GM21367 (cell line): ENCODE results near the gene LRRC8D.
"Not testable (repeated sequence)": the region's sequence is repeated elsewhere in the genome, so short reads cannot be mapped to it uniquely, and the experiment has no call there.

Experiments used
- ATAC-seq: cut with Tn5 transposase; IDR thresholded peaks from one replicate; pipeline ENCODE4 v1.9.1; 2021; ENCODE audit not compliant: unreplicated experiment

Gene LRRC8D

DNA sequence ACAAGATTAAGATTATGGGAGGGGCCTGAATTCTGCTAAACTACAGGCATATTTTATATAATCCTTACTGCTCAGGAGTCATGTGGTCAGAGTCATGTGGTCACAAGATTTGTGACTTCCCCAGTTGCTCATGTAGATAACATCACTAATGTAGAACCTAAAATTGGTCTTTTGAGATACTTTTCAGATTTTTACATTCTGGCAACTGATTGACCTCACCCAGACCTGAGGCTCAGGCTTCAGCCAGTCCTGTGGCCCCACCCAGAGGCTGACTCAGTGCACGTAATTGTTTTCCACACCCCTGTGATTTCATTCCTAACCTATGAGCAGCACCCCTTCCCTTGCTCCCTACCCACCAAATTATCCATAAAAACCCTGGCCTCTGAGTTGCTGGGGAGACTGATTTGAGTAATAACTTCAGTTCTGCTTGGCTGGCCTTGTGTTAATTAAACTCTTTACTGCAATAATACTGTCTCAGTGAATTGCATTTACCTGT is 132.3 kb downstream of the LRRC8D start:
- no peak for ATAC-seq

DNA sequence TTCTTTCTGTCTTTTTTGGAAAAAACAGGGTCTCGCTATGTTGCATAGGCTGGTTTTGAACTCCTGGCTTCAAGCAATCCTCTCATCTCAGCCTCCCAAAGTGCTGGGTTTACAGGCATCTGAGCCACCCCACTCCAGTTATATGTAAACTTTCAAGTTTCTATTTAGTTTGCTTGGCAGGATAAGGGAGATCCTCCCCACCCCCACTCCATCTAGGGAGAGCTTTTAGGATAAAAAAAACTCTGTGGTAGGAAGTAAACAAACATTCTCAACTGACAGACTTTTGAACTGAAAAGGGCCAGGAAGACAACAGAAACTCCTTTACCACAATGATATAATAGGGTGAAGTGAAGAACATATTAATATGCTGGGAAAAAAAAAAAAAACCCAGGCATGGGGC is 133.1 kb downstream of the LRRC8D start:
- no peak for ATAC-seq

DNA sequence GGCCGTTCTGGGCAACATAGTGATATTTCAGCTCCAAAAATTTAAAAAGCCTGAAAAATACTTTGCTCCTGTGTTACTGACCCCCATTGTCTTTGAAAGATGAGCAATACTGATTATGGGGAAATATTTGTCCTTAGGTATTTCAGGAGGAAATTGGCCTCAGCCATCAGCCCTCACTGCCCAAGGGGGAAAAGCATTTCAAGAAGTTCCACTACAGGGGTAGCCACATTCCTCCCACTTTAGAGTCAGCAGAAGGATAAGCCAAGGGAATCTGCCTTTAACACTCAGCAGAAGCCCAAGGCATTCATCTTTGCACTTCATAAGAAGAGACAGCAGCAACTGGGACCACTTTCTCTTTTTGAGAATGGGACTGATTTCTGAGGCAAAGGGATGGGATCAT is 133.6 kb downstream of the LRRC8D start:
- ATAC-seq = no peak

DNA sequence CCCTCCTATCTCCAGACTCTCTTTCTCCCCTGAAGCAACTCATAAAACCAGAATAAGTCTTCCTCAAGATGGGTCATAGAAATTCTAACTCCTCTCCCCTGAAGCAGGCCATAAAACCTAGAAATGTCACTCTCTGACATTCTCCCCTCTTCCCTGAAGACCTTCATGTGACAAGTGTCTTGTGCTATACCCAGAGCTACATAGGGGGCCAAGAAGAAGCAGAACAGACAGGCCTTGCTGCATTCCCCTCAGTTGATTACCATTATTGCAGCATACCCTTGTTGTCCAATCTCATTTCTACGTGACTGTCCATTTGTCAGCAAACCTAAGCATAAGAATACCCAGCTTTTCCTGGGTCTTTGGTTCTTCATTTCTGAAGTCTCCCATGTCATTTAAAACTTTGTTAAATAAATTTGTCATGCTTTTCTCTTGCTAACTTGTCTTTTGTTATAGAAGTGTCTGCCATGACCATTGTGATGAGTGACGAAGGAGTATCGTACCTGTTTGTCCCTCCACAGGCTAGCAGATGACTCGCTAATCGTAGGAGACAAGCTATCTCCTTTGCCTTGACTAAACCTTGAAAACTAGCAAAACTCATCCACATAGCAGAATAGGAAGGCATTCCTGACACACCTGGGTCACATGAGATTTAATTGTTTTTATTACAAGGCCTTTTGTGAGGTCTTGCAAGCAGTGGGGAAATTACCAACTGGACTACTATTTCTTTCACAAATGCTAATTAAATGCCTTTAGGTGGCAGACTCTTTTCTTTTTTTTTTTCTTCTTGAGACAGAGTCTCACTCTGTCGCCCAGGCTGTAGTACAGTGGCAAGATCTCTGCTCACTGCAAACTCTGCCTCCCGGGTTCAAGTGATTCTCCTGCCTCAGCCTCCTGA is 134.7 kb downstream of the LRRC8D start:
- no peak for ATAC-seq

DNA sequence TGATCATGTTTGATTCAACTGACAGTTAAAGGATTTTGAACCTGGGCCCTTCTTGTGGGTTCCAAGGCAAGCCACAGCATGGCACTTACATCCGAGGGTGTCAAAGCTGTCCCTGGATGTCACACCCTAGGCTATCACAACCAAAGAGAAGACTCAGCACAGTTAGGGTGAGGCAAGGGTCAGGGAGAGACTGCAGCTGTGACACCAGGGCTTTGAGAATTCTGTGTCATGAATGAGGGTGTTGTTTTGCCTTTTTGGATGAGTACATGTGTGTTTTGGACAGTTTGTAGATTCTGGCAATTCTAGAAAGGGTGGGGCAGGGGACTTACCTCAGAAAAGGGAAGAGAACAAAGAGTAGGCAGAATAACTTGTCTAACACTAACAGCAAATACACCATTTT is 136.3 kb downstream of the LRRC8D start:
- no peak for ATAC-seq

DNA sequence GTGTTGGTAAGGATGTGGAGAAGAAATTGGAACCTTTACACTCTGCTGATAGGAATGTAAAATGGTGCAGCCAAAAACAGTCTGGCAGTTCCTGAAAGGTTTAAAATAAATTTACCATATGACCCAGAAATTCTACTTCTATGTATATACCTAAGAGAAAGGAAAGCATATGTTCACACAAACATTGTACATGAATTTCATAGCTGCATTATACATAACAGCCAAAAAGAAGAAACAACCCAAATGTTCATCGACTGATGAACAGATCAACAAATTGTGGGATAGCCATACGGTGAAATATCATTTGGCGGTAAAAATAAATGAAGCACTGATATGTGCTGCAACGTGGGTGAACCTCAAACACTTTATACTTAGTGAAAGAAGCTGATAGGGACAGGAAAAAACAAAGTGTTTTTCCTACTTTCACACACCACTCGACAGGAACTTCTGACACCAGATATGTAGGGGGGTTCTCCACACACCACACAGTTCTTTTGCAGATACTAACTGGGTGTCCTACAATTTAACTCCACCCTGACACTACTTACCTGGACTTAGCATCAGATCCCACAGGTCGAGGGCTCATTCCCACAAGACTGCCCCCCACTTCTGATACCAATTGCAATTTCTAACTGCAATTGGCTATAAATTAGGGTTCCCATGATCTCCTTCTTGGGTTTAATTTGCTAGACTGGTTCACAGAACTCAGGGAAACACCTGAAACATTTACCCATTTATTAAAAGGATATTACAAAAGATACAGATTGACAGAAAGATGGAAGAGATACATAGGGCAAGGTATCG is 138.2 kb downstream of the LRRC8D start:
- no peak for ATAC-seq

DNA sequence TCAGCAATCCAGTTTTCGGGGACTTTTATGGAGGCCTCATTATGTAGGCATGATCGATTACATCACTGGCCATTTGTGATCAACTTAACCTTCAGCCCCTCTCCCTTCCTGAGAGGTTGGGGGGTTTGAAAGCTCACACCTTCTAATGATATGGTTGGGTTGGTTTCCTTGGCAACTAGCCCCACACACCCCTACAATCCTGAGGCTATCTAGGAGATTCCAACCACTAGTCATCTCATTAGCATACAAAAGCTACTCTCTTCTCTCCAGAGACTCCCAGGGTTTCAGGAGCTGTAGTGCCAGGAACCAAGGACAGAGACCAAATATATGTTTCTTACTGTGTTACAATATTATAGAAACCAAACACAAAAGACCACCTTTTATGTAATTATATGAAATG is 138.9 kb downstream of the LRRC8D start:
- ATAC-seq = no peak

DNA sequence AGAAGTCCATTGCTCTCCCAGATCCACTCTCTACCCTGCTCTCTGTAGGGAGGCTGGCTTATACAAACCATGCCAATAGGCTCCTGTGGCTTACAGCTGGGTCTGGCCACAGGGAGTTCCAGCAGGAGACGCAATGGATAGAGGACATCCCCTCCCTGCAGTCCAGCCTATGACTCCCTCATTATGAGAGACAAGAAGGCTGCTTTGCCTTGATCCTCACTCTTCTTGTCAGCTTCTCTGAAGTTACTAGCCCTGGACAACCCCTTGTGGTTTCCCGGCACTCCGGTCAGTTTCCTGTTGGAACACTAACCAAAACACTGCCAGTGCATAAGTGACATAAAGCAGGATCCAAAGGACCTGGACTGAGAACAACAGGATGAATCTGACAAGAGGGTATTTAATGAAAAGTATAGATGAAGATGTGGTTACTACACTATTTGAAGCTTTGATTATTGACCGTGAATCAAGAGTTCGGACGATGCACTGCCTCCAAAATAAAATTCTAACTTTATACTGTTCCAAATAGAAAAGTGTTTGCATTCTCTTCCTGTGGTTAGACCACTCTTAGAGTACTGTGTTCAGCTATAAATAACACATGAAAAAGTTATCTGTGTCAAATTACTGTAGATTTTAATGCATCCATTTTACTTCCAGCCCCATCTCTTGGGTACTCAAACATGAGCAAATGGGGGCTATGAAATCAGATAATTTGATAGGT is 141.4 kb downstream of the LRRC8D start:
- ATAC-seq = no peak

DNA sequence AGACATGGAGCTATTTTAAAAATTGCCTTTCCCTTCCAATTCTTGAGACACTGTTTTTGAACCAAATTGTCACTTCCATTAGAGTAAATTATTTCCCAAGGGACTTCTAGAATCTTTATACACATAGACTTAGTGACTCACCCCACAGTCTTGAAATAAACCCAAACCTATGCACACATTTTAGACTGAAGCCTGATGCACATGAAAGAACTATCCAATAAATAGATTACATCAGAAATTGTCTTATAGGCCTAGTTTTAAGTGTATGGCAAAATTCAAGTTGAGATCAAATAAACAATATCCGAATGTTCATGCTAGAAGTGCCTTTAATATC is 141.9 kb downstream of the LRRC8D start:
- no peak for ATAC-seq

DNA sequence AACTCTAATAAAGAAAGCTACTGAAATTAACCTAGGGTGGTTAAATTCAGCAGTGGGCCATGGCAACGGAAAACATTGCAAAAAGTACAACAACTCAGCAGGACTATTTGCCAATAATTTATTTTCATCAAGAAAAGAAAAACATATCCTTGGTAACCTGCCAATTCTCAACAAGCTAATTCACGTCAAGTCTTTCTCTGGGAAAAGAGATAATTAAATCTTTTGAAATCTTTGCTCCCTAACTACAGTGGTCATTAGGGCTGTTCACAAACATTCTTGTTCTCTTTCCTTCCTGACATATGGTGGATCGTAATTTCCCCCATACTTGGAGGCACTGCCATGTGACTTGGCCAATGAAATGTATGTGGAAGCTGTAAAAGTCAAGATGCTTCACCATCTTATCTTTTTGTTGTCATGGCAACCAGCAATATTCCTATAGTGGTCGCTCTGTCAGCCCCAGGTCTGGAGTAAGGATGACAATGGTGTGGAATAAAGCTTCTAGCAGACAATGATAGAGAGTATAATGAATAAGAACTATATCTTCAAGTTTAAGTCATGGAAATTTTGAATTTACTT is 144.4 kb downstream of the LRRC8D start:
- ATAC-seq = no peak

DNA sequence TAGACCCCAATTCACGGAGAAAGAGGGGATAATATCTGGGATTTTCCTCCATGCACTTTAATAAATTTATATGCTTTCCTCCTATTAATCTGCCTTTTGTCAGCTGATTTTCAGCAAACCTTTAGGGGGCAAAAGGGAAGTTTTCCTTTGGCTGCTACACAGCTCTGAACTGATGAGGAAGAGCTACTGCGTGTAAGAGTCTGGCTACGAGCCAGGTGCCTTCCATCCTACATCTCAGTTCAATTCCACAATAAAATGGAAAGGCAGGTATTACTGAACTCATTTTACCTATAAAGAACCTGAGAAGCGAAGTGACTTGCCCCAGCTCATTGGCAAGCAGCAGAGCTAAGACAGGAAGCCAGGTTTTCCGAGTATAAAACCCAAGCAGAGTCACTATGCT is 145.8 kb downstream of the LRRC8D start:
- ATAC-seq = no peak

DNA sequence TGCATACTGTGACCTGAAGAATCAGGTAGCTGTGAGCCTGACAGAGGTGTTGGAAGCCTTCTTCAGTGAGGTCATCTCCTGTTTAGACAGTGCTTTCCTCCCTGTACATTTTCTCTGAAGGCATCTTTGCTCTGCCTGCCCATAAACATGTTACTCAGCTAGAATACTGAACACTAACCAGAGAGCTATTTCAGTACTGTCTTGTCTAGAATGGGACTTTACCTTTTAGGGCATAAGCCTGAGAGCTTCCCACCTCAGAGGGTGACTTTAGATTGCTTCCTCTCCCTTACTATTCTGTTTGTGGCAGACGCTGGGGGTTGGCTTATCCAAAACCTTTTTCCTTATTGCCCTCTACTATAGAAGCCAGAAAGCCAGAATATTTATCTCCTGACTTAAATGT is 150.8 kb downstream of the LRRC8D start:
- peak; percentile 46 for ATAC-seq

DNA sequence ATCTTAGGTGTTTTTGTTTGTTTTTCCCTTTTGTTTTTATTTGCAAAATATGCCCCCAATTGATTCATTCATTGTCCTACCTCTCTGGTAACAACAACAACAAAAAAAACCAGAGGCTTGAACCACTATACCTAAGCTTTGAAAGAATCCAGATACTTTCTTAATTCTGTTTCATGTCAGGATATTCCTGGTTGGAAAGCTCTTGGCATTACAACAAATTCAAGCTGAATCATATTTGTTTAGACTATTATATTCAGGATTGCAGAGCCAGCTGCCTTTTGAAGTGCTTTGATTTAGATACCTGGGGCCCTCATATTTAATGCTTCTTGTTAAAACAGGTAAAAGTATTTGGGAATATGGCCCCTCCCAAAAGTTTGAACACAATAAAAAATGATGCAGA is 151.2 kb downstream of the LRRC8D start:
- ATAC-seq = no peak

DNA sequence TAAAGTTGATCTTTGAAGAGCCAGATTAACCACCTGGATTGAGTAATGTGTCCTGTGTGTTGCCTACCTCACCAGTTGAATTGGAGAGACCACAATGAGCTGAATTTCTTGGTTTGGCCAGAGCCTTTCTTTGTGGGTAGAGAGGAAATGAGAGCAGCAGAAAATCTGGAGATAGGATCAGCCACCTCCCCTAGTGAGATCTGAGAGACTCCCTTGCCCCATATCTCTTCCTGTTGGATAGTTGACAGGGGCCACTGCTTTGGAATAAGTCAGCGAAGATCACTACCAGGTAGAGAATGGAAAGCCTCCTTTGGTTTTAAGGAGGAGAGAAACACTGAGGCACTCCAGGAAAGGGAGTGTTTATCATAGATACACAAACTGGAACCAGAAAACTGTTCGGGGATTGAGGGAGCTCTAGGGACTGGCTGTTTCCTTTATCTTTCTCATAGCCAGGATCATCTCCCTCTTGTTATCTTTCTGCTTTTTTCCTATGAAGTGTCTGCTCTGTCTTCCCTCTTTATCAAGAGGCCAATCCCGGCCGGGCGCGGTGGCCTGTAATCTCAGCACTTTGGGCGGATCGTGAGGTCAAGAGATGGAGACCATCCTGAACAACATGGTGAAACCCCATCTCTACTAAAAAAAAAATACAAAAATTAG is 152.8 kb downstream of the LRRC8D start:
- no peak for ATAC-seq

DNA sequence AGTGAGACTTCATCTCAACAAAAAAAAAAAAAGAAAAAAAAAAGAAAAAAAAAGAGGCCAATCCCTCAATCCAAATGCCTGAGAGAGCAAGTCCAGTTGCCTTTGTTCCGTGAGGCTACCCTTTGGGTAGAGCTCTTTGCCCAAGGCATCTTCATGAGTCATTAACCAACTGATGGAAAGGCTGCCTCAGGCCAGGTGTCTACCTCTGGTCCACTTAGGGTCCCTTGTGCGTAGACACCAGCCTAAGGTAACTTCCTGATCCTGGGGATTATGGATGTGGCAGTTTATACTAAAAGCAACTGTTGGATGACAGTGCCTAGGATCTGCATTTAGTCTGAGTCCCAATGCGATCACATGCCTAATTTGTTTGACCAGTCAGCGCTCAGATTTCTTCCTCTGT is 153.4 kb downstream of the LRRC8D start:
- no peak for ATAC-seq

DNA sequence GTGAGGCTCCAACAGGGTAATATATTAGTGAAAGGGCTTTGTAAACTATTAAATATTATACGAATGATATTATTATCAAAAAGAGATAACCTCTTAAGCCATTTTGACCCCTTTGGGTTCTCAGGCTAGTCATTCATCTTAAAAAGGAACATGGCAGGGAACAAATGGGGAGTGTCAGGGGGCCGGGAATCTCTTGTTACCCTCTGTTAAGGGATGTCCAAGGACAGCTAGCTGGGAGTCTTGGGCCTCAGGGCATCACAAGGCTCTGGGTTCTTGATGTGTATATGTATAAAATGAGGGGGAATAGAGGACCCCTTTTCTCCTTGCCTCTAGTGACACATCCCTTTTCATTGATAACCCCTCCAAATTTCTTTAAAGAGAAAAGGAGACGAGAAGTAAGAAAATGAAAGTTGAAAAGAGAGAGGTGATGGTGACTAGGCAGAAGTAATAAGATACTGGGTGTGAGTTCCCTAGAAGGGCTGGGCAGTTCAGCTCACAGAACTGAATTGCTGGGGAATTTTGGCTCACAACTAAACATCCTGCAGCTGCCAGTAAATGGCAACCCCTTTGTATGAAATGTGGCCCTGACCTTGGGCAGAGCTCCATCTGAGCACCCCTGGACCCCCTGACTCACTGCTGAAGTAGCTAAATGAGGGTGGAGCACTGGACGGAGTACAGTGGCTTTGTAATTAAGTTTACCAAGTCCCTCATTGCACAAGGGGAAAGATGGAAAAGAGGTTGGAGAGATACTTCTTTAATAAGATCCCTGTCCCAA is 154.1 kb downstream of the LRRC8D start:
- ATAC-seq = no peak

DNA sequence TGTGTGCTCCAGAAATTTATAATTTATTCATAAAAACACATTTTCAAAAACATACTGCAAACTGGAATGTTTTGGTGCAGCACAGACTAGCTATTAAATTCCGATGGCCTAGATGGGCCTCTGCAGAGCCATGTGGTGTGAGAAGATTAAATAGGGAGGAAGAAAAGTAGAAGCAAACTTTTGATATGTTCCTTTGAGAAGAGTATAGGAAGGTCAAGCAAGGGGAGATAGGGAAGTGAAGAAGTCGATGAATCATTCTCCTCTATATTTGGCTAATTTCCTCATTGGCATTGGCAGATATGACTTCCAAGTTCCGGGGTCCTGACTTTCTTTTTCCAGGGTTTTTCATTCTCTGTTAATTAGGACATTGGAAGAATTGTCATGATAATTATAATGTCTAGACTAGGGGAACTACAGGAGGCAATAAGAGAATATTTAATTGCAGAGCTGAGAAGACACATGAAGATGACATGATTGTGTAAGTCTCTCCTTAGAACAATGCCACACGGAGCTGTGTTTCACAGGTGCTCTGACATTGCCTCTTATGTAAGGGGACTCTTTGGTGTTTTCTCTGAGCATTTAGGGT is 154.8 kb downstream of the LRRC8D start:
- ATAC-seq = no peak

DNA sequence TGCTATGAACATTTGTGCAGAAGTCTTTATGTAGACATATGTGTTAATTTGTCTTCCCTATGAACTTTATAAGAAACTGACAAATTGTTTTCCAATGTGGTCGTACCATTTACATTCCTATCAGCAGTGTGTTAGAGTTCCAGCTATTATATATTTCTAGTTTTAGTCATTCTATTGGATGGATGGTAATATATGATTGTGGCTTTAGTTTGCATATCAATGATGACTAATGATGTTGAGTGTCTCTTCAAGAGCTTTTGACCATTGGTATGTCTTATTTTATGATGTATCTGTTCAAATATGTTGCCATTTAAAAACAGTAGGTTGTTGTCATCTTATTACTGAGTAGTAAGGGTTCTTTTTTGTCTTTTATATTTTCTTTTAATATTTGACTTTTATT is 157.9 kb downstream of the LRRC8D start:
- ATAC-seq = no peak

DNA sequence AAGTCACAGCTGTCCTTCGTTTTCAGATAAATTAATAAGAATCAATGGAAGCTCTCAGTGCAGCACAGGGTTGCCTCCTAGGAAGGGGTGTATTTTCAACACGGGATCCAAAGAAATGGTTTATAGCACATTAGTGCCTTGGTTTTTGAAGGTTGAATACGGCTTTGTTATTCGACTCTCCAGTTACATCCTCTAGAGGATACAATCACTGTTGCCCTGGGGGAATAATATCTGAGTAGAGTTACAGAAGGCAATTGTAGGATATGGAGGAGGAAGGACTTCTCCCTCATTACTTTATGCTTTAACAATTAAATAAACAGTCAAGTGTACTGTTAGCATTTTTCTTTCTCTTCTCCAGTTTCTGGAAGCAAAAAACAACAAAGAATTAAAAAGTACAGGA is 159.8 kb downstream of the LRRC8D start:
- ATAC-seq = no peak

DNA sequence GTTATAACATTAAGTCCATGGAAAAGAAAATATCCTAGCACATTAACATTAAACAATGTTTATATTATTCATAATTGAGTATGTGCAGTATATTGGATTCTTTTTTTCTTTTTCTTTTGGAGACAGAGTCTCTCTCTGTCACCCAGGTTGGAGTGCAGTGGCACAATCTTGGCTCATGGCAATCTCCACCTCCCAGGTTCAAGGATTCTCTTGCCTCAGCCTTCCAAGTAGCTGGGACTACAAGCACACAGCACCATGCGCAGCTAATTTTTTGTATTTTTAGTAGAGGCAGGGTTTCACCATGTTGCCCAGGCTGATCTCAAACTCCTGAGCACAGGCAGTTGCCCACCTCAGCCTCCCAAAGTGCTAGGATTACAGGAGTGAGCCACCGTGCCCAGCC is 162.0 kb downstream of the LRRC8D start:
- ATAC-seq = not testable (repeated sequence)
